Effector CD8-positive, alpha-beta T cell (primary cell): ENCODE data around the gene NIPAL1.
A peak's percentile ranks its signal among the peaks of the same experiment; 100 is the strongest.

ENCODE experiments used
- DNase-seq: peaks from one replicate; lab custom pipeline; 2025; lab: John Stamatoyannopoulos, UW

NIPAL1 gene

GRCh38 chr4:48027653-48028052 is 11.1 kb downstream of the NIPAL1 start:
- no peak for DNase-seq

DNA sequence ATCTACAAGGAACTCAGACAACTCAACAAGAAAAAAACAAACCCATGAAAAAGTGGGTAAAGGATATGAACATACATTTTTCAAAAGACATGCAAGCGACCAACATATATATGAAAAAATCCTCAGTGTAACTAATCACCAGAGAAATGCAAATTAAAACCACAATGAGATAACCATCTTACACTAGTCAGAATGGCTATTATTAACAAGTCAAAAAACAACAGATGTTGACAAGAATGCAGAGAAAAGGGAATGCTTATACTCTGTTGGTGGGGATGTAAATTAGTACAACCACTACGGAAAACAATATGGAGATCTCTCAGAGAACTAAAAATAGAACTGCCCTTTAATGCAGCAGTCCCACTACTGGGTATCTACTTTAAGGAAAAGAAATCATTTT is 12.1 kb downstream of the NIPAL1 start:
- no peak for DNase-seq

GRCh38 chr4:48030470-48030869 is 13.9 kb downstream of the NIPAL1 start:
- DNase-seq: no peak

GRCh38 chr4:48031802-48032525 is 15.4 kb downstream of the NIPAL1 start:
- DNase-seq: no peak

- no peak for DNase-seq
These were observed 16.1 kb downstream of the NIPAL1 start for GRCh38 chr4:48032721-48033120.

- DNase-seq: no peak
These were observed 16.8 kb downstream of the NIPAL1 start for GRCh38 chr4:48033412-48033811.

DNA sequence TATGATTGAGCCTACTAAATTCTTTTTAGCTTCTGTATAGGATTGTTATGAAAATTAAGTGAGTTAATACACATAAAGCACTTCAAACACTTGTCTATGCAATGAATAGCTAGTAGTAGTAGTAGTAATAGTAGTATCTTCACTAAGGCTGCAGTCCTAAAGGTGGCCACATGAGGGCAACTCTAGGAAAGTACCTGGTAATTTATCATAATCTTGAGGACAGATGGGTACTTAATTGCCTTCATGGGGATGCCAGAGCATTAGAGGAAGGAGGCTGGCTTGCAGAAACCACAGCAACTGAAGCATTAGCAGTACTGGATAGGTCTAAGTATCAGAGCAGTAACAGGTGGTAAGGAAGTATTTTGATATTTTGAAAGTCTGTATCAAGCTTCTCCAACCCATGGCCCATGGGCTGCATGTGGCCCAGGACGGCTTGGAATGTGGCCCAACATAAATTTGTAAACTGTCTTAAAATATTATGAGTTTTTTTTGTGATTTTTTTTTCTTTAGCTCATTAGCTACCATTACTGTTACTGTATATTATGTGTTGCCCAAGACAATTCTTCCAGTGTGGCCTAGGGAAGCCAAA is 17.3 kb downstream of the NIPAL1 start:
- peak; percentile 49 for DNase-seq

DNA sequence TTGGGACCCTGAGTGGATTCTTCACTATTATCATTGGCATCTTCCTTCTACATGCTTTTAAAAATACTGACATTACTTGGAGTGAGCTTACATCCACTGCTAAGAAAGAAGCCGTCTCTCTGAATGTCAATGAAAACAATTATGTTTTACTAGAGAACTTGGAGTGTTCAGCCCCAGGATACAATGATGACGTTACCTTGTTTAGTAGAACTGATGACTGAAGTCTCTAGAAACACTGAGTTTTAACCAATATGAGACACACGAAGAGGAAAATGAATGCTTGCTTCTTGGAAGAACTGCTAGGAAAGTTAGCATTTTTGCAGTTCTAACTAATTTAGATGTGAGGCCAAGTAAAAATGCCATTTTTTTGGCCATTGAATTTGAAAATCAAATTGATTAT is 19.4 kb downstream of the NIPAL1 start:
- no peak for DNase-seq

- no peak for DNase-seq
These were observed 20.5 kb downstream of the NIPAL1 start for GRCh38 chr4:48037117-48037462.

- DNase-seq: no peak
These were observed 22.1 kb downstream of the NIPAL1 start for GRCh38 chr4:48038666-48039065.

GRCh38 chr4:48039561-48039960 is 23.0 kb downstream of the NIPAL1 start:
- DNase-seq: no peak

DNA sequence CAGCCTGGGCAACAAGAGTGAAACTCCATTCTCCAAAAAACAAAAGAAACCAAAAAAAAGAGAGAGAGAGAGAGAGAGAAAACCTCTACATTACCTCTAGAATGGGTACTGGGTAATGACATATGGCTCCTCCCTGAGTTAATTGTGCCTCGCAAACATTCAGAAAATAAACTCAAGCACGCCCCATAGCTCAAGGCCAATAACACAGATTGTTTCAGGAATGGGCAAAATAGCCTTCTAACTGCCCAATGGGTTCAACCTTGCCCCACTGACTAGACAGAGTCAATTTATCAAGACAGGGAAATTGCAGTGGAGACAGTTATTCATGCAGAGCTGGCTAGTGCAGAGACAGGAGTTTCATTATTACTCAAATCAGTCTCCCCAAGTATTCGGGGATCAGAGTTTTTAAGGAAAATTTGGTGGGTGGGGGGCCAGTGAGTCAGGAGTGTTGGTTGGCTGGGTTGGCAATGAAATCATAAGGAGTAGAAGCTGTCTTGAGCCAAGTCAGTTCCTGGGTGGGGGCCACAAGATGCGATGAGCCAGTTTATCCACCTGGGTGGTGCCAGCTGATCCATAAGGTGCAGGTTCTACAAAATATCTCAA is 25.1 kb downstream of the NIPAL1 start:
- no peak for DNase-seq

- no peak for DNase-seq
These were observed 26.4 kb downstream of the NIPAL1 start for GRCh38 chr4:48042979-48043461.

DNA sequence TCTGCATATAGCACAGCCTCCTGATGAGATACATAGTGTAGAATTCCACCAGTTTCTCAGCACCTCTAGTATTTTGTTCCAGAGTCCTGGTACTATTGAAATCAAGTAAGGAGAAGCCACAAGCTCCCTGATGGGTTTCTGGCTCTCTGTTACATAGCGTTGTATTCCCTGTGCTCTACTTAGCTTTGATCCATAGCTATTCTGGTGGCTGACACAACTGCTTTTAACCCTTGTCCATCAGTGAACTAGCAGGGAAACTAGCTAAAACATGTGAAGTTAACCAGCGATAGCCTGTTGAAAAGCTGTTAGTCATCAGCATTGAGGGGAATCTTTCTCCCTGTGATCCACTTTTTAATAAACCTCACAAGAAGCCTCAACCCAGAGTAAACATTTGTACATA is 26.9 kb downstream of the NIPAL1 start:
- no peak for DNase-seq

GRCh38 chr4:48044298-48044697 is 27.7 kb downstream of the NIPAL1 start:
- DNase-seq: no peak

- DNase-seq: no peak
These were observed 29.5 kb downstream of the NIPAL1 start for GRCh38 chr4:48046059-48046458.

- peak; percentile 5 for DNase-seq
These were observed 30.9 kb downstream of the NIPAL1 start for GRCh38 chr4:48047421-48047844.

GRCh38 chr4:48047896-48048295 is 31.3 kb downstream of the NIPAL1 start:
- no peak for DNase-seq

GRCh38 chr4:48049483-48049882 is 32.9 kb downstream of the NIPAL1 start:
- no peak for DNase-seq

DNA sequence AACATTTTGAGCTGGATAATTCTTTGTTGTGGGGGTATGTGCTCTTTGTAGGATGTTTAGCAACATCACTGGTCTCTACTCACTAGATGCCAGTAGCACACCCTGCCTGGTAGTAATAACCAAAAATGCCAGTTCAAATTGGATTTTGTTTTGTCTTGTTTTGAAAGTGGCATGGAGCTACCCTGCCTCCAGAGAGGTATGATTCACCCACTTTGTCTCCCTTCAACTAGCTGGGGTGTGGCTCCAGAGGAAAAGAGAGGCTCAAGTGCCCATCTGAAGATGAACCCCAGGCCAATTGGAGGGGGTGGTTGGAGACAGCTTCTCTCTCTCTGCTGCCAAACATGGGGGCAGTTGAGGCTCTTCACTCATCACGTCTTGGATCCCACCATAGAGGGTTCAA is 34.5 kb downstream of the NIPAL1 start:
- no peak for DNase-seq

- no peak for DNase-seq
These were observed 42.3 kb downstream of the NIPAL1 start for GRCh38 chr4:48058617-48059530.

DNA sequence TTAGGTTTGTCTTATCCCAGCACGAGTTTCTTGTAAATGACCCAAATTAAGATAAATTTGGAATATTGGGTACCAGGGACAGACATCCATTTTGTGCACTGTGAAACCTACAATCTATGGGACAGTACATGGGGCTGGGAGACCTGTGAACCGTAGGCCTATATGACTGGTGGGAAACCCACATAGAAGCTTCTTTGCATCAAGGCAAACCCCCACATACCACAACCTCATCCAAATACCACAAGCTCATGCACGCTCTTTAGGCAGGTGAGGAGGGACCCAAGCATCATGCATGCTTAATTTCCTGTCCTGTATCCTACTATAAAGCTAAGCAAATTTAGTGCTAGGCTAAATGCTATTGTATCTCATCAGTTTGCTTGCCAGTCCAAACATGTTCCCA is 47.8 kb downstream of the NIPAL1 start:
- no peak for DNase-seq
